Liver (tissue), 9 donors: ENCODE data around the gene TNS2. TPM values are rescaled to one million over a fixed set of nuclear protein-coding genes. Genes with fewer than 3 reads are reported as not detected.

Source experiments
- DNase-seq: peaks from one replicate; pipeline ENCODE4 v3.0.0-alpha.2; 2017; ENCODE audit warnings: low spot score
- H3K27ac ChIP-seq, 2 donors: one replicate each; pipeline ENCODE4 v1.7.0; 2013; ENCODE audit warnings: inconsistent platforms in 2 of 2, low read length in 2 of 2, control low read depth in 1 of 2, low read depth in 1 of 2, mild to moderate bottlenecking in 1 of 2
- H3K27me3 ChIP-seq, 4 donors: one replicate each; pipeline versions ENCODE4 v1.6.1 to v1.7.0; 2013; ENCODE audit warnings: low read length in 3 of 4, inconsistent platforms in 1 of 4, mild to moderate bottlenecking in 1 of 4, moderate library complexity in 1 of 4; ENCODE audit not compliant: control insufficient read depth in 4 of 4, insufficient read depth in 4 of 4
- H3K36me3 ChIP-seq, 4 donors: one replicate each; pipeline versions ENCODE4 v1.6.1 to v1.7.0; 2013; ENCODE audit warnings: low read length in 3 of 4, mild to moderate bottlenecking in 3 of 4, low read depth in 1 of 4, moderate library complexity in 1 of 4; ENCODE audit not compliant: control insufficient read depth in 4 of 4, insufficient read depth in 3 of 4
- H3K4me1 ChIP-seq, 4 donors: one replicate each; pipeline versions ENCODE4 v1.6.1 to v1.7.0; 2013; ENCODE audit warnings: low read length in 3 of 4, mild to moderate bottlenecking in 3 of 4, moderate library complexity in 1 of 4; ENCODE audit not compliant: control insufficient read depth in 4 of 4, insufficient read depth in 4 of 4
- H3K4me3 ChIP-seq, 3 donors: one replicate each; pipeline versions ENCODE4 v1.6.1 to v1.7.0; 2013; ENCODE audit warnings: low read length in 3 of 3, control low read depth in 1 of 3, low read depth in 1 of 3, mild to moderate bottlenecking in 1 of 3
- H3K9ac ChIP-seq, 2 donors: one replicate each; pipeline ENCODE4 v1.7.0; 2013; ENCODE audit warnings: low read length in 2 of 2, mild to moderate bottlenecking in 2 of 2, moderate library complexity in 2 of 2, control low read depth in 1 of 2, low read depth in 1 of 2
- H3K9me3 ChIP-seq, 4 donors: one replicate each; pipeline versions ENCODE4 v1.6.1 to v1.7.0; 2013; ENCODE audit warnings: low read length in 3 of 4; ENCODE audit not compliant: control insufficient read depth in 4 of 4
- EGR1 ChIP-seq, 2 donors: IDR thresholded peaks; 2 replicates each; pipeline ENCODE4 v1.6.1; 2016 to 2018; ENCODE audit warnings: antibody characterized with exemption in 2 of 2, low read depth in 2 of 2
- FOXA1 ChIP-seq: IDR thresholded peaks from 2 replicates; pipeline ENCODE4 v1.6.1; 2016; ENCODE audit warnings: antibody characterized with exemption
- FOXA2 ChIP-seq: IDR thresholded peaks from 2 replicates; pipeline ENCODE4 v1.6.1; 2016; ENCODE audit warnings: antibody characterized with exemption
- HNF4G ChIP-seq: IDR thresholded peaks from 2 replicates; pipeline ENCODE4 v1.6.1; 2016; ENCODE audit warnings: antibody characterized with exemption
- JUND ChIP-seq, 2 donors: IDR thresholded peaks; 2 replicates each; pipeline ENCODE4 v1.6.1; 2016; ENCODE audit warnings: antibody characterized with exemption in 2 of 2
- RAD21 ChIP-seq, 2 donors: IDR thresholded peaks; 2 replicates each; pipeline ENCODE4 v1.6.1; 2016; ENCODE audit warnings: antibody characterized with exemption in 2 of 2, mild to moderate bottlenecking in 2 of 2
- SP1 ChIP-seq: IDR thresholded peaks from 2 replicates; pipeline ENCODE4 v1.6.1; 2018; ENCODE audit warnings: antibody characterized with exemption, mild to moderate bottlenecking
- WGBS: extraction: QIAGEN DNeasy Blood & Tissue Kit; methylation state at CpG from one replicate; pipeline ENCODE4 v1.1.7; 2013; 5-methylcytosine and 5-hydroxymethylcytosine counted together
- polyA plus RNA-seq, 2 donors: library from polyadenylated mRNA; stranded (reverse) in 1 of 2; unstranded in 1 of 2; fragments of 200-250 nt in 1 of 2; fragments of >200 nt in 1 of 2; fragmentation: Nextera tagmentation in 1 of 2; extraction: Ambion mirVana in 1 of 2; gene quantifications; one replicate each; pipeline versions ENCODE4 v1.2.1 to v1.2.3, GENCODE V29; 2013 to 2015
- total RNA-seq, 2 donors: library from RNA; depleted of rRNA; stranded (reverse); fragments of >200 nt; gene quantifications; one replicate each; pipeline ENCODE4 v1.2.3, GENCODE V29; 2014
- TF ChIP-seq, protein P1 (sequence below): IDR thresholded peaks from 2 replicates; pipeline ENCODE4 v1.6.1; 2016; ENCODE audit warnings: antibody characterized with exemption
- TF ChIP-seq, protein P2 (sequence below): IDR thresholded peaks from 2 replicates; pipeline ENCODE4 v1.6.1; 2016; ENCODE audit warnings: antibody characterized with exemption
- TF ChIP-seq, protein P3 (sequence below): fragments of 150-350 bp; IDR thresholded peaks from 2 replicates; pipeline ENCODE4 v1.5.1; 2017; ENCODE audit warnings: improper control_type of control experiment, low read depth, low read length; ENCODE audit not compliant: missing input control
- donor health status: healthy.
- donor health status: healthy.
- donor health status: healthy.
- donor health status: healthy.
- donor health status: healthy.

The TNS2 gene
- total and polyA plus RNA-seq, 4 donors: 11.7 to 94.0 (median 46.0) TPM

DNA sequence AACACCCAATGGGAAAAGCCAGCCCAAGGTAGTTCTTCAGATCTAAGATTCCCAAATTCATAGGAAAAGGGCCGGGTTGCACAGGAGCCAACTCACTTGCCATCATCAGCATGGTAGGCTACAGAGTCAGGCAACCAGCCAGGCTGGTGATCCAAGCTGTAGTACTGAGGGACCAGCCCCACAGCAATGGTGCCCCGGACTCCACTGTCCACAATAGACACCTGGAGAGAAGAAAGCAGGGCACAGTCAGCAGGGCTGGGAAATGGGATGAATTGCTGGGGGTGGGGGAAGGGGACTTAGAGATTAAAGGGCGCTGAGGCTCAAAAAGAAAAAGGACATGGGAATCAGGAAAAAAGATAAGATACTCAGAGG is 25.1 kb downstream of the TNS2 start:
- Histone ChIP-seq H3K4me1 (peaks cover 5 to 33% (median 14%) of the 10 kb centered on the region in 4 donors), H3K9me3 (no peaks in the 10 kb centered on the region), H3K27ac (no peak overlapping the region), H3K36me3 (peaks cover 6 to 16% (median 8%) of the 10 kb centered on the region in 4 donors), H3K27me3 (no peaks in the 10 kb centered on the region), H3K4me3 (no peak overlapping the region), H3K9ac (no peak overlapping the region)
- WGBS: 95% methylated on average over 3 of the region's 3 CpGs
- no peak for DNase-seq
- TF ChIP-seq EGR1 (IDR thresholded peaks at IDR 0.05; ENCODE audit: low read depth in 2 of 2): no peak

DNA sequence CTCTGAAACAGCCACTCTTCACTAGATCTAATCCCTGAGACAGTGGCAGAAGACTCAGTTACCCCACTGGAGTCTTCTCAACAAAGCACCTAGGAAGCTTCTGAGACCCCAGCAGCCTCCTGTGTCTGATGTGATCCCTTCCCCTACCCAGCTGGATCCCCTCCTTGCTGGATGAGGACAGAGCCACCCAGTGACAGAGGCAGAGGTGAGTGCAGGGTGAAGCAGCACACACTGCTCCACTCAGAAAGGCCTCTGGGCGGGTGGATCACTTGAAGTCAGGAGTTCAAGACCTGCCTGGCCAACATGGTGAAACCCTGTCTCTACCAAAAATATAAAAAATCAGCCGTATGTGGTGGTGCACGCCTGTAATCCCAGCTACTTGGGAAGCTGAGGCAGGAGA is 26.6 kb downstream of the TNS2 start:
- TF ChIP-seq HNF4G (no peak), FOXA2 (no peak), SP1 (no peak)
- TF ChIP-seq, protein P1, sequence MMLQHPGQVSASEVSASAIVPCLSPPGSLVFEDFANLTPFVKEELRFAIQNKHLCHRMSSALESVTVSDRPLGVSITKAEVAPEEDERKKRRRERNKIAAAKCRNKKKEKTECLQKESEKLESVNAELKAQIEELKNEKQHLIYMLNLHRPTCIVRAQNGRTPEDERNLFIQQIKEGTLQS: no peak
- 97% methylated on average over 3 of the region's 3 CpGs for WGBS
- H3K9me3 ChIP-seq: no peaks in the 10 kb centered on the region
- no peaks in the 10 kb centered on the region for H3K27me3 ChIP-seq
- H3K36me3 ChIP-seq: peaks cover 6 to 16% (median 8%) of the 10 kb centered on the region in 4 donors
- no peak overlapping the region for H3K4me3 ChIP-seq
- H3K27ac ChIP-seq: no peak overlapping the region
- no peak overlapping the region for H3K9ac ChIP-seq
- DNase-seq: no peak
- H3K4me1 ChIP-seq: peaks cover 5 to 33% (median 14%) of the 10 kb centered on the region in 4 donors

DNA sequence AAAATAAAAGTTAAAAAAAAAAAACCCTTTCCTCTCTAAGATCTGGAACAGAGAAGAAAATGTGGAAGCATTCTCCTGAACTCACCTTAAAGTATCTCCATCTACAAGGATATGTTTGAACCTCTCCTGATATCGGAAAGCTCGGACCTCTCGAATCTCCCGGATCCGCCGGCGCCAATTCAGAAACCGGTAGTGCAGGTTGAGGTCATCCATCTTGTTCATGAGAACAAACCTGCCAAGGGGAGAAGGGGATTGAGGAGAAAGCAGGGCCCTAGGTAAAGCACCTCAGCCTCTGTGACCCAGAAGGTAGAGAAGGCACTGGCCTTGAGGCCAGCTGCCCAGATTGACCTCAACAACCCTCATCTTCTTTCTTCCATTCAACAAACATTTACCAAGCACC is 27.2 kb downstream of the TNS2 start:
- Histone ChIP-seq H3K9me3 (no peaks in the 10 kb centered on the region), H3K9ac (no peak overlapping the region), H3K4me1 (peaks cover 5 to 31% (median 14%) of the 10 kb centered on the region in 4 donors), H3K27ac (no peak overlapping the region), H3K4me3 (no peak overlapping the region), H3K27me3 (no peaks in the 10 kb centered on the region), H3K36me3 (peaks cover 6 to 16% (median 8%) of the 10 kb centered on the region in 4 donors)
- no peak for DNase-seq
- TF ChIP-seq FOXA1 (no peak), RAD21 (IDR thresholded peaks at IDR 0.05) (no peak), JUND (IDR thresholded peaks at IDR 0.05) (no peak), EGR1 (IDR thresholded peaks at IDR 0.05; ENCODE audit: low read depth in 2 of 2) (no peak), SP1 (no peak)
- TF ChIP-seq, protein P2, sequence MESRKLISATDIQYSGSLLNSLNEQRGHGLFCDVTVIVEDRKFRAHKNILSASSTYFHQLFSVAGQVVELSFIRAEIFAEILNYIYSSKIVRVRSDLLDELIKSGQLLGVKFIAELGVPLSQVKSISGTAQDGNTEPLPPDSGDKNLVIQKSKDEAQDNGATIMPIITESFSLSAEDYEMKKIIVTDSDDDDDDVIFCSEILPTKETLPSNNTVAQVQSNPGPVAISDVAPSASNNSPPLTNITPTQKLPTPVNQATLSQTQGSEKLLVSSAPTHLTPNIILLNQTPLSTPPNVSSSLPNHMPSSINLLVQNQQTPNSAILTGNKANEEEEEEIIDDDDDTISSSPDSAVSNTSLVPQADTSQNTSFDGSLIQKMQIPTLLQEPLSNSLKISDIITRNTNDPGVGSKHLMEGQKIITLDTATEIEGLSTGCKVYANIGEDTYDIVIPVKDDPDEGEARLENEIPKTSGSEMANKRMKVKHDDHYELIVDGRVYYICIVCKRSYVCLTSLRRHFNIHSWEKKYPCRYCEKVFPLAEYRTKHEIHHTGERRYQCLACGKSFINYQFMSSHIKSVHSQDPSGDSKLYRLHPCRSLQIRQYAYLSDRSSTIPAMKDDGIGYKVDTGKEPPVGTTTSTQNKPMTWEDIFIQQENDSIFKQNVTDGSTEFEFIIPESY: no peak
- TF ChIP-seq, protein P1: no peak
- TF ChIP-seq, protein P3, sequence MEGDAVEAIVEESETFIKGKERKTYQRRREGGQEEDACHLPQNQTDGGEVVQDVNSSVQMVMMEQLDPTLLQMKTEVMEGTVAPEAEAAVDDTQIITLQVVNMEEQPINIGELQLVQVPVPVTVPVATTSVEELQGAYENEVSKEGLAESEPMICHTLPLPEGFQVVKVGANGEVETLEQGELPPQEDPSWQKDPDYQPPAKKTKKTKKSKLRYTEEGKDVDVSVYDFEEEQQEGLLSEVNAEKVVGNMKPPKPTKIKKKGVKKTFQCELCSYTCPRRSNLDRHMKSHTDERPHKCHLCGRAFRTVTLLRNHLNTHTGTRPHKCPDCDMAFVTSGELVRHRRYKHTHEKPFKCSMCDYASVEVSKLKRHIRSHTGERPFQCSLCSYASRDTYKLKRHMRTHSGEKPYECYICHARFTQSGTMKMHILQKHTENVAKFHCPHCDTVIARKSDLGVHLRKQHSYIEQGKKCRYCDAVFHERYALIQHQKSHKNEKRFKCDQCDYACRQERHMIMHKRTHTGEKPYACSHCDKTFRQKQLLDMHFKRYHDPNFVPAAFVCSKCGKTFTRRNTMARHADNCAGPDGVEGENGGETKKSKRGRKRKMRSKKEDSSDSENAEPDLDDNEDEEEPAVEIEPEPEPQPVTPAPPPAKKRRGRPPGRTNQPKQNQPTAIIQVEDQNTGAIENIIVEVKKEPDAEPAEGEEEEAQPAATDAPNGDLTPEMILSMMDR: no peak
- 98% methylated on average over 8 of the region's 8 CpGs for WGBS
